HG03045 (cell line): ENCODE results near the gene ITPA.
"Not testable (repeated sequence)": the region's sequence is repeated elsewhere in the genome, so short reads cannot be mapped to it uniquely, and the experiment has no call there.

ENCODE experiments used
- ATAC-seq: cut with Tn5 transposase; IDR thresholded peaks from one replicate; pipeline ENCODE4 v1.9.1; 2021; ENCODE audit warnings: mild to moderate bottlenecking, moderate library complexity; ENCODE audit not compliant: unreplicated experiment

The ITPA gene

DNA sequence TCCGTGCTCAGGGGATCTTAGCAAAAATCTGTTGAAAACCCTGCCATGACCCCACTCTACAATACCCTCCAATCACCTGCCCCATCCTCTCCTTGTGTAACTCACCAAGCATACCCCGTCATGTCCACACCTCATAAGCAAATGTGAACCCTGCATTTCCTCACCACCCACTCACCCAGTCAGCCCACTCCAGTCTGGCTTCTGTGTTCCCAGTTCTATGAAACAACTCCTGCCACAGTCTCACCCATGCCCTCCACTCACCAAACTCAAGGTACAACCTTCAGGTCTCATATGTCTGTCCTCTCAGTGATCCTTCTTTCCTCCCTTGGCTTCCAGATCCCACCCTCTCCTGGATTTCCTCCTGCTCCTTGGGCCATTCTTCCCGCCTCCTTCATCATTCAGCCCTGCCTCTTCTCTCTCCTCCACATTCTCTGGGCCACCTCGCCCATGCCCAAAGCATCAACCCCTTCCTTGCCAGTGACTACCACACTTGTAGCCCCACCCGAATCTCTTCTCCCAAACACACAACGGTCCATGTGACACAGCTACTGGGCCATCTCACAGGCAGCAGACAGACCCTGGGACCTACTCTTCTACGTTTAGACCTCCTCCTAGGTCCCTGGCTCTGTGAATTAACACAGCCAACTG is 13.6 kb upstream of the ITPA start:
- ATAC-seq = no peak

- no peak for ATAC-seq
These were observed 10.1 kb upstream of the ITPA start for GRCh38 chr20:3199206-3199605.

GRCh38 chr20:3199976-3200755 is 9.1 kb upstream of the ITPA start:
- ATAC-seq = no peak

- ATAC-seq = no peak
These were observed 6.4 kb upstream of the ITPA start for GRCh38 chr20:3202965-3203314.

DNA sequence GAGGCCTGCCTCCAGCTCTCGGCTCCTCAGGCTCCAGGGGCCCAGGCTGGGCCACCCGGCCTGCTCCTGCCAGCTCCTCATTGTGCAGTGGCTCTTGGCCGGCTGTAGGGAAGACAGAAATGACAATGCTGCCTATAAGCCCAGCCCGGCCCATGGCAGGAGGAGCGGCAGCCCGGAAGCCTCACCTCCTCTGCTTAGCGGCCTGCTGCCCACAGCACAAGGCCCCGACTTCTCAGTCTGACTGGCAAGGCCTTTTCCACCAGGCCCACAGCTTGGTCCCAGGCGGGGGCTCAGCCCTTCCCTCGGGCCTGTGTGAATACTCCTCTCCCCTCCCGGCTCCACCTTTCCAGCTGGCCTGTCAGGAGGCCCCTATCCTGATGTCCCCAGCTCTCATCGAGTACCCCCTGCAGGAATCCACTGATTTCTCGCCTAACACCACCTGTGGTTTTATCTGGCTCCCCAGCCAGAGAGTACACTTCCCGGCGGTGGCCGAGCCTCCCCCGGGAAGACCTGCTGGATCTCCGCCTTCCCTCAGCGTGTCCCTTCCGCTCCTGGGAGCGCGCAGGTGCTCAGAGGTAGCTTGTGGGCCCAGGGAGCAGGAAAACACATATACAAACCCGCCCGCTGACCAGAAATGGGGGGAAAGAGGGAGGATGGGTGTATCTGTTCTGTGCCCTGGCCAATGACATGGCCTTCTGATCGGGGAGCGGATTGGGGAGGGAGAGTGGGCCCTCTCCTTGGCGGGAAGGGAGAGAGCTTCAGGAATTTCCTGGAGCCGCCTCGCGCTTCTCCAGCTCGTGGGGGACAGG is 5.8 kb upstream of the ITPA start:
- peak; percentile 17 for ATAC-seq

- peak; percentile 80 for ATAC-seq
These were observed 5.0 kb upstream of the ITPA start, which contains the start of gene DDRGK1 for GRCh38 chr20:3204124-3204794. Gene DDRGK1, minus strand, starts transcription at chr20:3204682. Its CDS starts 55 bp downstream, at chr20:3204627.

GRCh38 chr20:3208786-3209256 is 477 bp upstream of the ITPA start:
- no peak for ATAC-seq

DNA sequence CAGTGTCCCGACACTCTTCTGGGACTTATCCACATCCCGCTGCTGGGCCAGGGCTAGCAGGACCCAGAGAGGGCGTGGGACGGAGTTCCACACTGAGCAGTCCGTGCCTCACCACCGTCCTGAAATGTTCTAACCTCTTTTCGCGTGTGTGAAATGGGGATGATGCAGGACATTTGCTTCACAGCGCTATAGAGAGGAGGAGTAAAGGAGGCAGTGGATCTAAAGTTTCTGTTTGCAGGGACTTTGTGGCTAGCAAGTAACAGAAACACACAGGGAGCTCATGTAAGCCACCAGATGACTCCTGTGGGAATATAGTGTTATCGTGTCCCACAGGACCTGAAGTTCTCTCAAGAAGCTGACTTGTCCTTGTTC is 634 bp downstream of the ITPA start:
- ATAC-seq = no peak

- ATAC-seq = no peak
These were observed 1.0 kb downstream of the ITPA start for GRCh38 chr20:3210346-3210745.

GRCh38 chr20:3213226-3213625 is 3.9 kb downstream of the ITPA start:
- no peak for ATAC-seq

DNA sequence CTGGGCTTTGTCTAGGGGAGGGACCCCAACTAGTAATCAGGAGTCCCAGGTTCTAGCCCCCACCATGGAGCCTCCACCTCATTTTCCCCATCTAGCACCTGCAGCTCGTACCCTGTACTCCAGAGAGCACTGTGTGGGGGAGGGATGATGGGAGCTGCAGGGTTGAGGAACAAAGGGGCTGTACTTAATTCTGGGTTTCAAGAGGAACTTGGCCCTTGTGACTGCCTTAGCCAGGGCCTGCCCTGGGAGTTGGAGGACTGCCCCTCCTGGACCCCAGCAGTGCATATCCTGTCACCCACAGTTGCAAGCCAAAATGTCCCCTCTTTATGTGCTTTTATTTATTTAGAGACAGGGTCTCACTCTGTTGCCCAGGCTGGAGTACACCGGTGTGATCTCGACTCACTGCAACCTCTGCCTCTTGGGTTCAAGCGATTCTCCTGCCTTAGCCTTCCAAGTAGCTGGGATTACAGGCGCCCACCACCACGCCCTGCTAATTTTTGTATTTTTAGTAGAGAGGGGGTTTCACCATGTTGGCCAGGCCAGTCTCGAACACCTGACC is 6.1 kb downstream of the ITPA start:
- ATAC-seq = not testable (repeated sequence)

GRCh38 chr20:3218307-3218988 is 9.2 kb downstream of the ITPA start:
- no peak for ATAC-seq

DNA sequence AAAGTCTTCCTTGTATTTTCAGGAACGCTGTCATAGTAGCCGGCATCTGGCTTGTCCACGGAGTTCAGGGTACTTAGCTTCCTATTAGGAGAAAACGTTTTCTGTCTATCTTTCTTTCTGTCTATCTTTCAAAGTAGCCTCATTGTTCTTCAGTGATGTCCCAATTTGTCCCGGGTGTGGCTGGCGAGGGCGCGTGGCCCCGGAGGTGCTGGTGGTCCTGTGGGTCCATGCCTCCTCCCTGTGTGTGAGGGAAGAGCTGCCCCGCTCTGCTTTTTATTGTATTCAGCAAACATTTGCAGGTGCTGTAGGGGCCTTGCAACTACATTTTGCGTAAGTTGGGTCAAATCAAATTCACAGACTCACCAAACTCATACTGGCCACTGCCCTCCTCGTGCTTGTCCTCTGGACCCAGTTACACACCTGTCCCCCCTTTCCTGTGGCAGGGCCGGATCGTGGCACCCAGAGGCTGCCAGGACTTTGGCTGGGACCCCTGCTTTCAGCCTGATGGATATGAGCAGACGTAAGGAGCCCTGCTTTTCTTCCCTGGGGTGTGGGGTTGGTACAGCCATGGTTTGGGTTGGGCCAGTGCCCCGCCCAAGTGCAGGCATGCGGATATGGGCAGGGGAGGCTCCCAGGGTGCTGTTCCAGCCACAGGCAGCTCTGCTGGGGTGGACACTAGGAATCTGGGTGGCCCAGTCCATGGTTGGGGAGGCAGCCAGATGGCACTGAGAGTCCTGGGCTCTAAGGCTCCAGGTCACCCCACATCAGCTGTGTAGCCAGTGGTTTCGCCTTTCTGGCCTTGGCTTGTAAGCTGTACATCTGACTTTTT is 12.3 kb downstream of the ITPA start:
- no peak for ATAC-seq

- no peak for ATAC-seq
These were observed 13.6 kb downstream of the ITPA start for GRCh38 chr20:3222635-3223600.

GRCh38 chr20:3223651-3223993 is 14.3 kb downstream of the ITPA start:
- ATAC-seq = no peak

DNA sequence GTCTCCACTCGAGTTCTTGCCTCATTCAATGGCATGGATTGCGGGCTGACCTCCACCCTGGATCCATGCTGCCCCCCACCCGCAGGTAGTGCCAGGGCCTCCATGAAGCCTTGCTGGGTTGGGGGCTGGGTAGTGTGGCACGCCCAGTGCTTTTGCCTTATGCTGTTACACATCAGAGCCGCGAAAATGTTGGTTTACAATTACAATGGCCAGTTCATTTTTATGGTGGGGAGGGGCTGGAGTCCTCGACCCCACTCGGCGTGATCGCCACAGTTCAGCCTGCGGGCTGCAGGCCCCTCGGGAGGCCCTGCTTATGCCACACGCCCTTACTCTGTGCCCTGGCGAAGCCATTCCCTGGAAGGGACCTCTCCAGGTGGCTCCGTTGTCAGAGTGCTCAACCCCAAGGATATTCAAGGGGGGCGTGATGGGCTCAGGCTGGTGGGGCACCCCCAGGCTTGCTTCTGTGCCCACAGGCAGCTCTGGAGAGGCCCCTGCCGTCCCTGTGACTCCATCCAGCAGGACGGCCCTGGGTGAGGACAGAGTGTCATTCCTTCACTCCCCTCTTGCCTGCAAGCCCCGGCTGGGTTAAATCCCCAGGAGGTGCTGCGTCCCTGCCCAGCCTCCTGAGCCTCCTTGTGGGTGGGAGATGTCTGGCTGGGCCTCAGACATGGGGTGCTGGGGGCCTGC is 14.8 kb downstream of the ITPA start:
- no peak for ATAC-seq

DNA sequence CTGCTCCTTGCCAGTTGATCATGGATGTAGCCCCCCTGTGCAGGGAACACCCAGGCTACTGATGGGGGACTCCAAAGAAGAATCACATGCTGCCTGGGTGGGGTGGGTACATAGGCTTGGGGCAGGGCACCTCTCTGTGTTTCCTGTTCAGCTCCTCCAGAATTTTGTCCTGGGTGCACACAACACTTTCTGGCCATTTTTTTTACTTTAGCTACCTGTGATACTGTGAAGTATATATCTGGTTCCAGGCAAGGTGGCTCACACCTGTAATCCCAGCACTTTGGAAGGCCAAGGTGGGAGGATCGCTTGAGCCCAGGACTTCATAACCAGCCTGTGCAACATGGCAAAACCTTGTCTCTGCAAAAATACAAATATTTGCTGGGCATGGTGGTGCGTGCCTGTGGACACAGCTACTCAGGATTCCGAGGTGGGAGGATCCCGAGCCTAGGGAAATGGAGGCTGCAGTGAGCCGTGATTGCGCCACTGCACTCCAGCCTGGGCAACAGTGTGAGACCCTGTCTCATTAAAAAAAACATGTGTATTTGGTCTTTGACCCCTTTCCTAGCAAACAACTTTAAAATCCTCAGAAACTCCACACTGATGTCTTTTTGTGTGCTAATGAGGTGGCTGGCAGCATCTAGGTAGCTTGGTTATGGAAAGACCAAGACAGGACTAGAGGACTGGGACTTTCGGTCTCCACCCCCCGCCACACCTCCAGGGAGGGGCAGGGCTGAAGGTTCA is 15.6 kb downstream of the ITPA start:
- no peak for ATAC-seq
